Heart left ventricle (tissue), 16 donors: ENCODE results near the gene POLD2. TPM values are rescaled to one million over a fixed set of nuclear protein-coding genes. Genes with fewer than 3 reads are reported as not detected.

Source experiments
- ATAC-seq, 4 donors: fragments of 200-7000 bp; cut with Tn5 transposase; one replicate each; pipeline ENCODE4 v1.9.1; 2020 to 2022; ENCODE audit warnings: moderate library complexity in 4 of 4, mild to moderate bottlenecking in 3 of 4, moderate number of reproducible peaks in 1 of 4
- DNase-seq, 5 donors: peaks; one replicate each; pipeline ENCODE4 v3.0.0-alpha.2; 2020
- H3K27ac ChIP-seq, 12 donors: fragments of 200-600 bp; sonication (generic) in 4 of 12; one replicate each; pipeline versions ENCODE4 v1.5.0 to v1.8.0; 2016 to 2022; ENCODE audit warnings: mild to moderate bottlenecking in 2 of 12
- H3K27me3 ChIP-seq, 9 donors: fragments of 200-600 bp; sonication (generic) in 2 of 9; one replicate each; pipeline versions ENCODE4 v1.5.1 to v1.8.0; 2016 to 2022; ENCODE audit warnings: mild to moderate bottlenecking in 3 of 9
- H3K36me3 ChIP-seq, 9 donors: fragments of 200-600 bp; sonication (generic) in 2 of 9; one replicate each; pipeline versions ENCODE4 v1.5.0 to v1.8.0; 2018 to 2022; ENCODE audit warnings: mild to moderate bottlenecking in 2 of 9
- H3K4me1 ChIP-seq, 12 donors: fragments of 200-600 bp; sonication (generic) in 4 of 12; one replicate each; pipeline versions ENCODE4 v1.5.0 to v1.8.0; 2016 to 2022; ENCODE audit warnings: mild to moderate bottlenecking in 3 of 12
- H3K4me3 ChIP-seq, 12 donors: fragments of 200-600 bp; sonication (generic) in 4 of 12; one replicate each; pipeline versions ENCODE4 v1.5.0 to v1.8.0; 2017 to 2022; ENCODE audit warnings: mild to moderate bottlenecking in 9 of 12, moderate library complexity in 4 of 12
- H3K9me3 ChIP-seq, 12 donors: fragments of 200-600 bp; sonication (generic) in 4 of 12; one replicate each; pipeline versions ENCODE4 v1.5.0 to v1.8.0; 2016 to 2022; ENCODE audit warnings: mild to moderate bottlenecking in 1 of 12
- CTCF ChIP-seq, 12 donors: fragments of 200-600 bp; sonication (generic) in 4 of 12; IDR thresholded peaks; one replicate each; pipeline versions ENCODE4 v1.5.0 to v1.8.0; 2018 to 2022; ENCODE audit warnings: antibody characterized with exemption in 12 of 12, mild to moderate bottlenecking in 5 of 12
- POLR2A ChIP-seq, 2 donors: fragments of 450-650 bp; IDR thresholded peaks; one replicate each; pipeline ENCODE4 v1.6.1; 2017; ENCODE audit warnings: antibody characterized with exemption in 2 of 2, mild to moderate bottlenecking in 2 of 2, moderate library complexity in 2 of 2
- WGBS, 4 donors: extraction: QIAGEN DNeasy Blood & Tissue Kit in 2 of 4; methylation state at CpG; one replicate each; pipeline versions ENCODE4 v1.1.5 to v1.1.7; 2013 to 2018; 5-methylcytosine and 5-hydroxymethylcytosine counted together
- intact Hi-C, 10 donors: fragments of 100-400 bp; cut with DNase I; formaldehyde crosslinking; loops; one replicate each; pipeline versions ENCODE4 v1.11.1 to v1.14.2; 2022
- polyA plus RNA-seq, 2 donors: library from polyadenylated mRNA; stranded (reverse); fragments of 200-250 nt; gene quantifications; one replicate each; pipeline ENCODE4 v1.2.3, GENCODE V29; 2013
- total RNA-seq, 9 donors: library from RNA; depleted of rRNA in 2 of 9; stranded (reverse); fragments of >200 nt in 2 of 9; fragmentation: NEBNext Ultra II Directional in 3 of 9; extraction: Animal tissue kit (Norgen Biotek cat#: 25700) in 3 of 9; gene quantifications; one replicate each; pipeline versions ENCODE4 v1.1.0 to v1.2.4, GENCODE V29; 2016 to 2023
- donor health status: ischemic (EF 13 %, LVEDD 7.1; RV severe dilation, severe dysfunction).
- donor health status: healthy with polysubstance abuse.
- donor health status: DM: no; HTN: yes; CAD: no.
- donor health status: DM: no; HTN: no; CAD: no.
- donor health status: ischemic (EF 25% LVEDD 6.9; RV normal size, moderate dysfunction).
- donor health status: ischemic (EF 25% LVEDD 5.7; RV mildly dilated, moderate dysfunction).
- donor health status: healthy.
- donor health status: DM: yes; HTN: yes; CAD: no.
- donor health status: ischemic (EF 35%, LVEDD 5.7; RV mildly dilated, moderate dysfunction).
- donor health status: nonischemic (EF 11% LVEDD 7.7; RV severe dilation, severe dysfunction).
- donor health status: DM: yes; HTN: yes; CAD: no.
- donor health status: PGD.
- donor health status: ischemic (EF 29% LVEDD 5.4; RV normal size, mild dysfunction).
- donor health status: nonischemic (EF 23%, LVEDD 6.1; RV moderate dilation, normal function).

Gene POLD2
- total and polyA plus RNA-seq, 11 donors, result 67.0 to 176 (median 89.2) TPM

GRCh38 chr7:44161371-44161770 lies 38.0 kb upstream of the POLD2 start:
- no peak for TF ChIP-seq CTCF (IDR thresholded peaks at IDR 0.05)
- no peak for TF ChIP-seq POLR2A (IDR thresholded peaks at IDR 0.05)
- no peak overlapping the region for H3K4me3 ChIP-seq
- H3K9me3 ChIP-seq, result no peaks in the 10 kb centered on the region

GRCh38 chr7:44159824-44160630 lies 36.7 kb upstream of the POLD2 start:
- intact Hi-C loops, result no loop called here

More at GRCh38 chr7:44161371-44161770, 38.0 kb upstream of the POLD2 start:
- H3K27me3 ChIP-seq, result no peaks in the 10 kb centered on the region
- DNase-seq (no peak), ATAC-seq (no peak)
- no peak overlapping the region for H3K27ac ChIP-seq
- intact Hi-C loops, result no loop called here
- H3K36me3 ChIP-seq, result no peaks in the 10 kb centered on the region
- H3K4me1 ChIP-seq, result peaks cover 0 to 11% (median 0%) of the 10 kb centered on the region in 12 donors
- 89 to 100% (median 96%) methylated on average over 2 of the region's 2 CpGs for WGBS, 4 donors

GRCh38 chr7:44158873-44159631 lies 35.7 kb upstream of the POLD2 start:
- Histone ChIP-seq H3K27me3 (no peaks in the 10 kb centered on the region), H3K27ac (no peak overlapping the region), H3K4me3 (no peak overlapping the region), H3K9me3 (no peaks in the 10 kb centered on the region), H3K36me3 (no peaks in the 10 kb centered on the region), H3K4me1 (peaks cover 0 to 11% (median 0%) of the 10 kb centered on the region in 12 donors)
- WGBS, 4 donors, result 89 to 95% (median 92%) methylated on average over 9 to 12 of the region's 12 CpGs
- TF ChIP-seq POLR2A (IDR thresholded peaks at IDR 0.05) (no peak), CTCF (IDR thresholded peaks at IDR 0.05) (no peak)
- no peak for DNase-seq
- ATAC-seq, result no peak
- intact Hi-C loops, result no loop called here

More at GRCh38 chr7:44159824-44160630, 36.7 kb upstream of the POLD2 start:
- ATAC-seq (peak; percentile 54 to 75 (median 64)), DNase-seq (no peak)
- H3K27ac ChIP-seq, result no peak overlapping the region
- TF ChIP-seq POLR2A (IDR thresholded peaks at IDR 0.05) (no peak), CTCF (IDR thresholded peaks at IDR 0.05) (no peak)
- H3K27me3 ChIP-seq, result no peaks in the 10 kb centered on the region
- no peak overlapping the region for H3K4me3 ChIP-seq
- WGBS, 4 donors, result 71 to 84% (median 77%) methylated on average over 5 of the region's 5 CpGs
- H3K36me3 ChIP-seq, result no peaks in the 10 kb centered on the region
- no peaks in the 10 kb centered on the region for H3K9me3 ChIP-seq
- H3K4me1 ChIP-seq, result peaks cover 0 to 11% (median 0%) of the 10 kb centered on the region in 12 donors
